HepG2 (cell line): ENCODE results near the gene ABHD1. TPM values are rescaled to one million over a fixed set of nuclear protein-coding genes. Genes with fewer than 3 reads are reported as not detected.

ENCODE experiments used
- CENPT ChIP-seq: sonication (generic); formaldehyde crosslinking; IDR thresholded peaks from 2 replicates; pipeline ENCODE4 v1.8.0; 2022; ENCODE audit warnings: low read depth, mild to moderate bottlenecking, moderate library complexity, missing genetic modification reagents
- CSRNP1 ChIP-seq: sonication (generic); formaldehyde crosslinking; IDR thresholded peaks from 2 replicates; pipeline ENCODE4 v1.8.1; 2023; ENCODE audit warnings: mild to moderate bottlenecking, missing genetic modification reagents
- GFI1 ChIP-seq: sonication (generic); formaldehyde crosslinking; IDR thresholded peaks from 2 replicates; pipeline ENCODE4 v1.5.0; 2020; ENCODE audit warnings: missing genetic modification reagents, mild to moderate bottlenecking, borderline replicate concordance
- GPN1 ChIP-seq: sonication (generic); formaldehyde crosslinking; IDR thresholded peaks from 2 replicates; pipeline ENCODE4 v1.5.1; 2020; ENCODE audit warnings: missing genetic modification reagents, borderline replicate concordance
- HNF1A ChIP-seq, 2 experiments: sonication (generic) in 1 of 2; formaldehyde crosslinking in 1 of 2; IDR thresholded peaks; 2 replicates each; pipeline versions ENCODE4 v1.4.0 to v1.6.1; 2016 to 2020; ENCODE audit warnings: borderline replicate concordance in 1 of 2, low read depth in 1 of 2, mild to moderate bottlenecking in 1 of 2, missing genetic modification reagents in 1 of 2
- IRF1 ChIP-seq: sonication (generic); formaldehyde crosslinking; IDR thresholded peaks from 2 replicates; pipeline ENCODE4 v1.4.0; 2020; ENCODE audit warnings: low read depth, mild to moderate bottlenecking, missing genetic modification reagents
- KLF6 ChIP-seq: IDR thresholded peaks from 2 replicates; pipeline ENCODE4 v1.8.0; 2016; ENCODE audit warnings: missing biosample characterization, missing genetic modification reagents
- MEIS1 ChIP-seq: sonication (generic); formaldehyde crosslinking; IDR thresholded peaks from 2 replicates; pipeline ENCODE4 v1.9.0; 2021; ENCODE audit warnings: mild to moderate bottlenecking, missing genetic modification reagents, moderate library complexity, borderline replicate concordance
- POLR2A ChIP-seq, 2 experiments: IDR thresholded peaks; 2 replicates each; pipeline ENCODE4 v1.6.1; 2011; ENCODE audit warnings: low read depth in 2 of 2, low read length in 2 of 2, mild to moderate bottlenecking in 1 of 2, moderate library complexity in 1 of 2; ENCODE audit not compliant: insufficient read depth in 1 of 2
- PPARG ChIP-seq: conservative IDR thresholded peaks from 2 replicates; pipeline ENCODE4 v1.6.1; 2016; ENCODE audit warnings: missing biosample characterization, missing genetic modification reagents
- SAFB2 ChIP-seq: sonication (generic); formaldehyde crosslinking; IDR thresholded peaks from 2 replicates; pipeline ENCODE4 v1.5.1; 2020; ENCODE audit warnings: missing genetic modification reagents, low read depth, mild to moderate bottlenecking, borderline replicate concordance
- SMAD3 ChIP-seq: sonication (generic); formaldehyde crosslinking; IDR thresholded peaks from 2 replicates; pipeline ENCODE4 v1.4.0; 2020; ENCODE audit warnings: missing genetic modification reagents
- SP2 ChIP-seq: sonication (generic); formaldehyde crosslinking; IDR thresholded peaks from 2 replicates; pipeline ENCODE4 v1.5.1; 2020; ENCODE audit warnings: mild to moderate bottlenecking, missing genetic modification reagents
- TBX2 ChIP-seq: sonication (generic); formaldehyde crosslinking; IDR thresholded peaks from 2 replicates; pipeline ENCODE4 v1.5.0; 2020; ENCODE audit warnings: missing genetic modification reagents, mild to moderate bottlenecking, borderline replicate concordance
- U2AF1 ChIP-seq: fragments of 200-400 bp; formaldehyde crosslinking; optimal IDR thresholded peaks from 2 replicates; pipeline ENCODE3; 2017; ENCODE audit warnings: mild to moderate bottlenecking, low read depth, low read length
- ZBTB33 ChIP-seq: sonication (generic); formaldehyde crosslinking; IDR thresholded peaks from 2 replicates; pipeline ENCODE4 v1.4.0; 2020; ENCODE audit warnings: missing genetic modification reagents
- ZNF10 ChIP-seq: sonication (generic); formaldehyde crosslinking; IDR thresholded peaks from 2 replicates; pipeline ENCODE4 v1.4.0; 2020; ENCODE audit warnings: mild to moderate bottlenecking, low read depth, missing genetic modification reagents, borderline replicate concordance
- ZNF556 ChIP-seq: sonication (generic); formaldehyde crosslinking; IDR thresholded peaks from 2 replicates; pipeline ENCODE4 v1.4.0; 2020; ENCODE audit warnings: mild to moderate bottlenecking, missing genetic modification reagents, borderline replicate concordance
- ZSCAN30 ChIP-seq: sonication (generic); formaldehyde crosslinking; IDR thresholded peaks from 2 replicates; pipeline ENCODE4 v1.5.0; 2020; ENCODE audit warnings: mild to moderate bottlenecking, missing genetic modification reagents
- polyA plus RNA-seq, 8 experiments: library from polyadenylated mRNA; depleted of rRNA in 3 of 8; stranded (reverse) in 7 of 8; unstranded in 1 of 8; fragments of >200 nt; fragmentation: Illumina TruSeq in 4 of 8; extraction: Trizol in 4 of 8; gene quantifications; 2 replicates each; pipeline versions ENCODE4 v1.2.1 to v1.2.3, GENCODE V29; 2011 to 2016; ENCODE audit warnings: low read depth in 4 of 8, missing spikeins in 1 of 8, mixed read lengths in 1 of 8; ENCODE audit not compliant: insufficient read depth in 1 of 8
- total RNA-seq, 5 experiments: library from RNA; depleted of rRNA; stranded (reverse); fragments of >200 nt; fragmentation: Illumina TruSeq; extraction: Trizol; gene quantifications; 2 replicates each; pipeline ENCODE4 v1.2.3, GENCODE V29; 2016; ENCODE audit warnings: low read depth in 1 of 5

Gene ABHD1
- total and polyA plus RNA-seq, 2 of the 13 experiments (the other 11 are each of a cell fraction or from before 2014, with no cell fraction given) = 0.04 to 0.81 TPM

DNA sequence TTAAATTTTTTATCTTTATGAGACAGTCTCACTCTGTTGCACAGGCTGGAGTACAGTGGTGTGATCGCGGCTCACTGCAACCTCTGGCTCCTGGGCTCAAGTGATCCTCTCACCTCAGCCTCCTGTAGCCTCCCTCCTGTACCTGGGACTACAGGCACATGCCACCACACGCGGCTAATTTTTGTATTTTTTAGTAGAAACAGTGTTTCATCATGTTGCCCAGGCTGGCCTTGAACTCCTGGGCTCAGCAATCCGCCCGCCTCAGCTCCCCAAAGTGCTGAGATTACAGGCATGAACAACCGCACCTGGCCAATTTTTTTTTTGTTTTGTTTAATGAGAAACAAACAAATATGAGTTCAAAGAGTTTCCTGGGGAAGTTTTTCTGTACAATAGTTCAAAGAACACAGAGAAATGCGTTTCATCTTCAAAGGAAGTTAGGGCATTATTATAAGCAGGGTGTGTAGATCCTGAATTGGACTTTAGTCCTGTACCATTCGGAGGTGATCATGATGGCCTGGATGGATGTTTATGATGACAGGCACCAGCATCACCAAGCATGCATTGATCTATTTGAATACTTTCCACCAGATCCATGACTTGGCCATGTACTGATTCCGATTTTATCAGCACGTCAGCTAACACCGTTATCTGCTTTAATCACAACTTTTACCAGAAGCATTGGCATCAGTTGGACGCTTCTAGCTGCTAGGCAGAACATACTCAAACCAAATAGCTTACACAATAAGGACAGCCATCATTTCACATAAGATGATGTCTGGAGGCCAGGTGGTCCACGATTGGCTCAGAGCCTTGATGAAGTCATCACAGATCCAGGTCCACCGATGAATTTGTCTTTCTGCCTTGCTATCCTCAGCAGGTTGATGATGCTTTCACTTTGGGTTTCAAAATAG lies 54.1 kb downstream of the ABHD1 start (continued):
- peak; percentile 89 for TF ChIP-seq HNF1A (IDR thresholded peaks at IDR 0.05; ENCODE audit: low read depth)
- 0 out of 2 replicates have a peak, but pooled peaks have one; percentile 56 for TF ChIP-seq HNF1A (CRISPR knock-in tag; IDR thresholded peaks at IDR 0.05; ENCODE audit: borderline replicate concordance)
- no peak for TF ChIP-seq ZSCAN30
- TF ChIP-seq ZNF556 = no peak; the same call in 1 of the 2 replicates
- TF ChIP-seq KLF6 (CRISPR knock-in tag) = peak; percentile 58; the same call in 1 of the 2 replicates
- no peak for TF ChIP-seq SP2
- TF ChIP-seq GFI1 (CRISPR knock-in tag) = peak; percentile 98
- TF ChIP-seq POLR2A (IDR thresholded peaks at IDR 0.05; ENCODE audit: insufficient read depth in 1 of 2, low read depth in 2 of 2, low read length in 2 of 2) = peak in 1 of 2 experiments; percentile 40; a peak in 1 of 4 replicates
- TF ChIP-seq IRF1 = peak; percentile 63; the same call in 1 of the 2 replicates
- TF ChIP-seq GPN1 = no peak
- peak; percentile 68 for TF ChIP-seq ZBTB33 (CRISPR knock-in tag)
- TF ChIP-seq ZNF10 (CRISPR knock-in tag) = no peak
- no peak for TF ChIP-seq CENPT (CRISPR knock-in tag)
- TF ChIP-seq SAFB2 (CRISPR knock-in tag) = peak; percentile 70; the same call in 1 of the 2 replicates
- TF ChIP-seq PPARG (CRISPR knock-in tag) = peak; percentile 92
- peak; percentile 76 for TF ChIP-seq SMAD3
- peak; percentile 92; the same call in 1 of the 2 replicates for TF ChIP-seq MEIS1 (CRISPR knock-in tag)
- TF ChIP-seq U2AF1 = no peak
- TF ChIP-seq CSRNP1 = peak; percentile 80; the same call in 1 of the 2 replicates
- TF ChIP-seq TBX2 = peak; percentile 98
